Measurements from ENCODE around the gene DOCK3. TPM values are rescaled to one million over a fixed set of nuclear protein-coding genes. Genes with fewer than 3 reads are reported as not detected.

The DOCK3 gene
- total RNA-seq, 1 donor = 0.36 TPM

DNA sequence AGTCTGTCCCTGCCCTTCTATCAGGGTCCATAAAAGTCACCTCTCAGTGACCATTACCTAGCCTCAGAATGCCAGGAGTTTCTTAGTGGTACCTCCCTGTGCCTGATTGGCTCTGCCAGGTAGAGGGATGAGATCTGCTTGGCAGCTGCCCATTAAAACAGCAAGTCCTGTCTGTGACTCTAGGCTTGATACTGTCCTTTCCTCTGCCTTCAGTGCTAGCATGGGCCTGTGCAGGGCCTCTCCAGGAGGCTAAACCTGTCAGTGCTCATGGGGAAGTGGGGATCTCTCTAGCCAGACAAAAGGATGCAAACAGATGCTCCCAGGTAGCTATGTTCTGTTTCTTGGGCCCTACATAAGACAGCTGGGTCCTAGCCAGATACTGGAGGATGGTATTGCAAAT is 700.4 kb downstream of the DOCK3 start:
- Histone ChIP-seq H3K27ac (ENCODE audit: low read depth, low read length) (no peak overlapping the region), H3K4me1 (ENCODE audit: insufficient read depth, low read length) (no peaks in the 10 kb centered on the region), H3K79me2 (ENCODE audit: insufficient read depth, low read length) (no peaks in the 10 kb centered on the region), H3K4me3 (ENCODE audit: insufficient read depth, low read length) (no peak overlapping the region), H3K9me3 (ENCODE audit: low read depth, low read length) (no peaks in the 10 kb centered on the region), H2AFZ (ENCODE audit: low read length) (no peak overlapping the region), H4K20me1 (ENCODE audit: insufficient read depth, low read length) (no peaks in the 10 kb centered on the region), H3K27me3 (ENCODE audit: insufficient read depth, low read length) (no peaks in the 10 kb centered on the region), H3K4me2 (ENCODE audit: insufficient read depth, low read length) (no peak overlapping the region), H3K36me3 (ENCODE audit: insufficient read depth, low read length) (no peaks in the 10 kb centered on the region)
- TF ChIP-seq, protein P1, sequence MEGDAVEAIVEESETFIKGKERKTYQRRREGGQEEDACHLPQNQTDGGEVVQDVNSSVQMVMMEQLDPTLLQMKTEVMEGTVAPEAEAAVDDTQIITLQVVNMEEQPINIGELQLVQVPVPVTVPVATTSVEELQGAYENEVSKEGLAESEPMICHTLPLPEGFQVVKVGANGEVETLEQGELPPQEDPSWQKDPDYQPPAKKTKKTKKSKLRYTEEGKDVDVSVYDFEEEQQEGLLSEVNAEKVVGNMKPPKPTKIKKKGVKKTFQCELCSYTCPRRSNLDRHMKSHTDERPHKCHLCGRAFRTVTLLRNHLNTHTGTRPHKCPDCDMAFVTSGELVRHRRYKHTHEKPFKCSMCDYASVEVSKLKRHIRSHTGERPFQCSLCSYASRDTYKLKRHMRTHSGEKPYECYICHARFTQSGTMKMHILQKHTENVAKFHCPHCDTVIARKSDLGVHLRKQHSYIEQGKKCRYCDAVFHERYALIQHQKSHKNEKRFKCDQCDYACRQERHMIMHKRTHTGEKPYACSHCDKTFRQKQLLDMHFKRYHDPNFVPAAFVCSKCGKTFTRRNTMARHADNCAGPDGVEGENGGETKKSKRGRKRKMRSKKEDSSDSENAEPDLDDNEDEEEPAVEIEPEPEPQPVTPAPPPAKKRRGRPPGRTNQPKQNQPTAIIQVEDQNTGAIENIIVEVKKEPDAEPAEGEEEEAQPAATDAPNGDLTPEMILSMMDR (IDR thresholded peaks at IDR 0.05; ENCODE audit: extremely low read depth, low read depth, low read length) = no peak
- DNase-seq (ENCODE audit: insufficient read length, low spot score, missing footprints) = peak; percentile 52

DNA sequence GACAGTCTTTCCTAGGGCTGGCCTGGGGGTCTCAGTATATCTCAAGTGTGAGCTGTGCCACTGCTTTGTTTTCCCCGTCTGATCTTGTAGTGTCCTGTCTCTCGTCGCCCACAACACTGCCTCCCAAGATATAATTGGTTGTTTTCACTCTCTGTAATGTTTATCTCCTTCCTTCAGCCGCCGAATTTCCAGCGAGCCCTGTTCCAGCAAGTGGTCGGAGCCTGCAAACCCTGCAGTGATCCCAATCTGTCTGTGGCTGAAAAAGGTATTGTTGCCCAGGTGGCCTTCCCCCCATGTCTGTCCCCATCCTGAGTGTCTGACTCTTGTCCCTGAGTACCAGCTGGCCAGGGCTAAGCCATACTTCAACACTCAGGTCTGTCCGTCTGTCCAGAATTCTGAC is 700.8 kb downstream of the DOCK3 start:
- H3K27ac ChIP-seq (ENCODE audit: low read depth, low read length) = no peak overlapping the region
- DNase-seq (ENCODE audit: insufficient read length, low spot score, missing footprints) = no peak
- TF ChIP-seq, protein P1 (IDR thresholded peaks at IDR 0.05; ENCODE audit: extremely low read depth, low read depth, low read length) = no peak

GRCh38 chr3:51378065-51378464 is 703.3 kb downstream of the DOCK3 start:
- H3K4me1 ChIP-seq (ENCODE audit: insufficient read depth, low read length) = no peaks in the 10 kb centered on the region
- DNase-seq (ENCODE audit: insufficient read length, low spot score, missing footprints) = peak; percentile 41
- H3K27me3 ChIP-seq (ENCODE audit: insufficient read depth, low read length) = no peaks in the 10 kb centered on the region
- H3K79me2 ChIP-seq (ENCODE audit: insufficient read depth, low read length) = peaks cover under 1% of the 10 kb centered on the region
- H3K36me3 ChIP-seq (ENCODE audit: insufficient read depth, low read length) = no peaks in the 10 kb centered on the region
- H4K20me1 ChIP-seq (ENCODE audit: insufficient read depth, low read length) = no peaks in the 10 kb centered on the region
- no peak overlapping the region for H3K27ac ChIP-seq (ENCODE audit: low read depth, low read length)
- TF ChIP-seq, protein P1 (IDR thresholded peaks at IDR 0.05; ENCODE audit: extremely low read depth, low read depth, low read length) = no peak
- H3K4me2 ChIP-seq (ENCODE audit: insufficient read depth, low read length) = no peak overlapping the region
- no peak overlapping the region for H3K4me3 ChIP-seq (ENCODE audit: insufficient read depth, low read length)
- no peaks in the 10 kb centered on the region for H3K9me3 ChIP-seq (ENCODE audit: low read depth, low read length)
- H2AFZ ChIP-seq (ENCODE audit: low read length) = no peak overlapping the region

More for the DNA sequence above, 700.8 kb downstream of the DOCK3 start:
- no peaks in the 10 kb centered on the region for H3K9me3 ChIP-seq (ENCODE audit: low read depth, low read length)
- no peak overlapping the region for H3K4me2 ChIP-seq (ENCODE audit: insufficient read depth, low read length)
- no peaks in the 10 kb centered on the region for H3K27me3 ChIP-seq (ENCODE audit: insufficient read depth, low read length)
- H3K79me2 ChIP-seq (ENCODE audit: insufficient read depth, low read length) = no peaks in the 10 kb centered on the region
- H4K20me1 ChIP-seq (ENCODE audit: insufficient read depth, low read length) = no peaks in the 10 kb centered on the region
- no peak overlapping the region for H2AFZ ChIP-seq (ENCODE audit: low read length)
- no peaks in the 10 kb centered on the region for H3K4me1 ChIP-seq (ENCODE audit: insufficient read depth, low read length)
- H3K36me3 ChIP-seq (ENCODE audit: insufficient read depth, low read length) = no peaks in the 10 kb centered on the region
- no peak overlapping the region for H3K4me3 ChIP-seq (ENCODE audit: insufficient read depth, low read length)

GRCh38 chr3:51378726-51379125 is 704.0 kb downstream of the DOCK3 start:
- Histone ChIP-seq H3K4me1 (ENCODE audit: insufficient read depth, low read length) (no peaks in the 10 kb centered on the region), H3K27ac (ENCODE audit: low read depth, low read length) (no peak overlapping the region), H3K79me2 (ENCODE audit: insufficient read depth, low read length) (peaks cover 7% of the 10 kb centered on the region), H3K9me3 (ENCODE audit: low read depth, low read length) (no peaks in the 10 kb centered on the region), H3K36me3 (ENCODE audit: insufficient read depth, low read length) (no peaks in the 10 kb centered on the region), H2AFZ (ENCODE audit: low read length) (no peak overlapping the region), H3K4me3 (ENCODE audit: insufficient read depth, low read length) (no peak overlapping the region), H3K4me2 (ENCODE audit: insufficient read depth, low read length) (no peak overlapping the region), H4K20me1 (ENCODE audit: insufficient read depth, low read length) (no peaks in the 10 kb centered on the region), H3K27me3 (ENCODE audit: insufficient read depth, low read length) (no peaks in the 10 kb centered on the region)
- TF ChIP-seq, protein P1 (IDR thresholded peaks at IDR 0.05; ENCODE audit: extremely low read depth, low read depth, low read length) = no peak
- DNase-seq (ENCODE audit: insufficient read length, low spot score, missing footprints) = peak; percentile 41

All from osteoblast (primary cell).